Activated CD8-positive, alpha-beta memory T cell treated with anti-CD3 and anti-CD28 coated beads for 36 hours (primary cell): ENCODE measurements around the gene CES3. TPM values are rescaled to one million over a fixed set of nuclear protein-coding genes. Genes with fewer than 3 reads are reported as not detected.

Source experiments
- CTCF ChIA-PET: fragments of 350-600 bp; sonication (Branson Sonifier 250); formaldehyde crosslinking; loops from one replicate; lab custom pipeline; 2021; ENCODE audit warnings: antibody characterized with exemption; lab: Charles Lee
- POLR2A ChIA-PET: fragments of 350-600 bp; sonication (Branson Sonifier 250); formaldehyde crosslinking; loops from one replicate; lab custom pipeline; 2021; ENCODE audit warnings: antibody characterized with exemption; lab: Charles Lee
- total RNA-seq, 2 experiments: library from RNA; stranded (reverse); gene quantifications; one replicate each; pipeline ENCODE4 v1.2.3, GENCODE V29; 2021

Gene CES3
- total RNA-seq: under 1 TPM; 0.31 to 0.57 TPM

GRCh38 chr16:66961065-66961744 lies at the start of gene CES3:
CES3 (plus strand) TSS chr16:66961266; CDS start chr16:66961308, 42 bp downstream.
- ChIA-PET POLR2A (interaction anchor here (0.5 to 0.6 kb wide), 2 partner anchors 156 to 197 kb away, joined by 3 to 5 read pairs; no protein-coding TSS in a partner anchor), CTCF (interaction anchor here (0.8 to 2.4 kb wide), 10 partner anchors 8 to 209 kb away, joined by 3 to 6 read pairs (median 4); partner anchors contain the start of gene NOL3)

DNA sequence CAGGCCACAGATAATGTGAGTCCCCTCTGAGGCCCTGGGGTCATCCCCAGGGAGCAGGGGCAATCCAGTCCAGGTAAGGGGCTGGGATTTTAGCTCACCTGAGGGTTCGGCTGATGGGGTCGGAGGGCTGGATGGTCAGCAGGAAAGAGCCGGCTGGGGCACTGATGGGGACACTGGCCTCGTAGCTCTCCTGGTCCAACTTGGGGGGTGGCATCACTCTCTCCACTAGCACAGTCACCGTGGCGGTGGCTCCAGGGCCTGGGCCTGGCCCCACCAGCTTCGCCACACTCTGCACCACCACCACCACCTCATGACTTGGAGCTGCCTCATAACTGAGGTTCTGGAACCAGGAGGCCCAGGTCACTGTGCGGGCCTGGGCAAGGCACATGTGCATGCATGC lies 49.3 kb upstream of the CES3 start:
- POLR2A ChIA-PET: no interaction called here
- CTCF ChIA-PET: interaction anchor here (0.9 to 1.3 kb wide), 3 partner anchors 17 to 44 kb away, joined by 3 read pairs; no protein-coding TSS in a partner anchor

- ChIA-PET POLR2A (no interaction called here), CTCF (interaction anchor here (1.0 to 1.3 kb wide), 2 partner anchors 21 to 45 kb away, joined by 3 read pairs; partner anchors contain the start of gene CIAO2B)
Observed at GRCh38 chr16:66913081-66913480, 48.0 kb upstream of the CES3 start.

DNA sequence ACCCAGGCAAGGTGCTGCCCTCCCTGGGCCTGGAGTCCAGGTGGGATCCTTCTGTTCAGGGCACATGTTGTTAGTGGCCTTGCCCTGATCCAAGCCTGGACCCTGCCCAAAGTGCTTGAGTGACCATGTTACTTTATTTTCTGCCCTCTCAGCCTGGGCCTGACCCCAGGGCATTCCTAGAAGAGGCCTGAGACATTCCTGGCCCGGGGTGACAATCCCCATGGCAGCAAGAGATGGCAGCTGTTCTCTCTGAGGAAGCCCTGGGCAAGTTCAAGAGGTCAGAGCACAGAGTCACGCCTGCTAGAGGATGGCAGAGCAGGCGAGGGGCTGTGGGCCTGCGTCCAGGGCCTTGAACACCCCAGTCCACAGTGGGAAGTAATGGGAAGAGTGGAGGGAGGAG lies 47.4 kb upstream of the CES3 start:
- POLR2A ChIA-PET: no interaction called here
- CTCF ChIA-PET: no interaction called here

DNA sequence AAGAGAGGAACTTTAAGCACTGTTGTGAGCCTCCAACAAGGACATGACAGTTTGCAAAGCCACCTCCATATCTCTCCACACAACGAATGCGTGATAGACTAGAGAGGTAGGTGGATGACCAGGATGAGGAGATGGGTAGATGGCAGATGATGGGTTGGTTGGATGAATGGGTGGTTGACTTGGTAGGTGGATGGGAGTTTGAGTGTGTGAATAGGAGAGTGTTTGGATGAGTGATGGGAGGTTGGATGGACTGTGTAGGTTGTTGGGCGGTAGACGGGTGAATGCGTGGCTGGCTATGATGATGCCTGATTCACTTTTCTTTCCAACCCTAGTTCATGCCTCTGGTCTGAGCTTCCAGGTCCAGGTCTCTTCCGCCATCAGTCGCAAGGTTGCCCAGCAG lies 46.5 kb upstream of the CES3 start:
- ChIA-PET POLR2A (no interaction called here), CTCF (no interaction called here)

DNA sequence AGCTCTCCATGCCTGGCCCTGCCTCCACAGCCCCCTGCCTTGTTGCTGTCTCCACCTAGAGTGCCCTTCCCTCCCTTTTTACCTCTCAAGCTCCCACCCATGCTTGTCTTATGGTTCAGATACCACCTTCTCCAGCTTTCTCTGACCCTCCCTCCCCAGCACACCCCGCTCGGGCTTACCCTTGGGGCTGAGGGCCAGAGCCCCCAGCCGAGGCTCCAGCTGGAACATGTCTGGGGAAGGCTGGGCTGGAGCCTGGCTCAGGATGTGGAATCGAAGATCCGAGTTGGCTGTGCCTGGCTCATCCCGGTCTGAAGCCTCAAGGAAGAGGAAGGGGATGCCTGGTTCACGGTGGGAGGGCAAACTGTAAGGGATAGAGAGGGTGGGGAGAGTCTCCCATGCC lies 46.0 kb upstream of the CES3 start:
- ChIA-PET POLR2A (no interaction called here), CTCF (no interaction called here)

DNA sequence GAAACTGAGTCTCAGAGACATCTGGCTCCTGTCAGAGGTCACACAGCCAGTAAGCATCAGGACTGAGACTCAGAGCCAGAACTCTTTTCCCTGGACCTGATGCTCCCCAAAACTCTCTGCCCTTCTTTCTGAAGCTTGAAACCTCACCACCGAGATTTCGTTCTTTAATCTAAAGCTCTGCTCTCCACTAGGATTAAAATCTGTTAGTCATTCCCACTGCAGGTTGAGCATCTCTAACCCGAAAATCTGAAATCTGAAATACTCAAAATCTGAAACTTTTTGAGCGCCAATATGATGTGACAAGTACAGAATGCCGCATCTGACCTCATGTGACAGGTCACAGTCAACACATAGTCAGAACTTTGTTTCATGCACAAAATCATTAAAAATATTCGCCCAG lies 44.5 kb upstream of the CES3 start:
- ChIA-PET POLR2A (no interaction called here), CTCF (no interaction called here)

GRCh38 chr16:66917741-66918140 lies 43.3 kb upstream of the CES3 start:
- ChIA-PET POLR2A (no interaction called here), CTCF (interaction anchor here (1.2 kb wide), 1 partner anchor 11 kb away, joined by 3 read pairs; no protein-coding TSS in a partner anchor)

DNA sequence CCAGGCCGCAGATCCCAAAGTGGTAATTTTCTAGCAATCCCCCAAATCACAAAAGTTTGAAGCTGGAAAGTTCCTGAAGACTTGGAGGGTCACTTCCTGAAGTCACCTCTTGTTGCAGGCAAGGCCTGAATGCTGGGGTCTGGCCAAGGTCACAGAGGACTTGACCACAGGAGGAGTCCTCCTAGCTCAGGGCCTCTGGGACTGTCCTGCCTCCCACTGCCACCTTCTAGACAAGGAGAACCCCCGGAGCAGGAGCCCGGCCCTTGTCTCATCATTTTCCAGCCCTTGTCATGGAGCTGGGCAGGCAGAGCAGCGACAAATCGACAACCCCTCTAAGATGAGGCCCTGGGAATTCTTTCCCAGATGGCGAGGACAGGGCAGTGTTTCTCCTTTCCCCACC lies 42.7 kb upstream of the CES3 start:
- ChIA-PET CTCF (interaction anchor here (1.0 to 2.0 kb wide), 5 partner anchors 10 to 51 kb away, joined by 3 to 8 read pairs (median 3); no protein-coding TSS in a partner anchor), POLR2A (no interaction called here)

DNA sequence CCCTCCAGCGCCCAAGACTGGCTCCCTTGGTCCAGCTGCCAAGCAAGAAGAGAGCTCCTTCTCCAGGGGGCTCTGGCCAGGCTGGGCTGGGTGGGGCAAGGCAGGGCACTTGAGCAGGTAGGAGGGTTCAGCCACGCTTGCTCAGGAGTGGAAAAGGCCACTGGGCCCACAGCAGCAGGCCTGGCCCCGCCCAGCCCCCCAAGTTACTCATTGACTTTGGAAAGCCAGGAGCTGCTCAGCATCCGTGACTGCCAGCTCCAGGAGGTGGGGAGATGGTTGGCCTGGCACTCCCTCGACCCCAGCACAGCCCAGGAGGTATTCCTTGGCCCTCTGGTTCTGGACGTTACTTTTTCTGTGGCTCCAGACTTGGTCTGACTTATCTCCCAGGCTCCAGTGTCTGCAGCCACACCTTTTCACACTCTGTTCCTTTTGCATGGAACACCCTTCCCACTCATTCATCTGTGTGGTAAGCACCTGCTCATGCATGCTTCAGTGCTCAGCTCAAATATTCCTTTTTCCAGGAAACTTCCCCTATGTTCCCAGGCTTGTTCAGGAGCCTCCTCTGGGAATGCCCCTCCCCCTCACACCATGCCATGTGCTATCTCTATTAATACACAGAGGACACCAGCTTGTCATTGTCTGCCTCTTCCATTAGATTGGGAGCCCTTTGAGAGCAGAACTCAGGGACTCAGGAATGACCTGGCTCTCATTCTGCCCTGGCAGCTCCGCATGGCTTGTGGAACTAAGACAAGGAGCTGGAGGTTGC lies 42.1 kb upstream of the CES3 start, which contains the start of gene CDH16:
TSS of gene CDH16 (minus strand) at position 83 of the 766 bp plus-strand sequence. CDS start 820 bp downstream, outside the sequence.
- POLR2A ChIA-PET: interaction anchor here (0.5 kb wide), 1 partner anchor 51 kb away, joined by 4 read pairs; no protein-coding TSS in a partner anchor
- CTCF ChIA-PET: interaction anchor here (1.0 to 2.0 kb wide), 5 partner anchors 10 to 52 kb away, joined by 3 to 8 read pairs (median 3); no protein-coding TSS in a partner anchor

DNA sequence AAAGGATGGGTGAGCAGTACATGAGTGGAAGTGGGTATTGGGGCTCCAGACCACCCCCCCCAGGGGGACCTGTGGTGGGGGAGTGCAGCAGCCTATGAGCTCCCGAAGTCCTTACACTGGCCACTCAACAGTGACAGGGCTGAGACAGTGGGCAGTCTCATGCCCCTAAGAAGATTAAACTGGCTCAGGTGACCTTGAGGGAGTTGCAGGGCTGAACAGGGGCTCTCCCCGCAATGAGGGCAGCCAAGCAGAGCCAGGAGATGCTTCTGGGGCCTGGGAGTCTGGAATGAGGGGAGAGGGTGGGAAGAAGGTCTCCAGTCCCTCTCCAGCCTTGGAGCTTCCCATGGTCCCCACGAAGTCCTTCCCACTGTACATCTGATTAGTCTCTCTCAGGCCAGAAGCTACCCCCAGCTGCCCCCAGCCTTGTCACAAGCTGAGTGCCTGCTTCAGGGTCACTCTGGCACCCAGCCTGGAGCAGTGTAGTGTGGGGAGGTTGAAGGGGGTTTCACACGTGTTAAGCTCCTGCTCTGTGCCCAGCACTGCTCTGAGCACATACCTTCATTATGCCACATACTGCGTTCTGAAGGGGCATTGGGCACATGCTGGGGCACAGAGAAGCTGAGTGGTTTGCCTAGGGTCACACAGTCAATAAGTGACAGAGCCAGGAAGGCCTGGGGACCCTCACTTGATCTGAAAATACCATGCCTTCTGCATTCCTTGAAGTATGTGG lies 41.3 kb upstream of the CES3 start:
- POLR2A ChIA-PET: interaction anchor here (0.5 kb wide), 1 partner anchor 52 kb away, joined by 4 read pairs; no protein-coding TSS in a partner anchor

GRCh38 chr16:66920299-66920590 lies 40.8 kb upstream of the CES3 start:
- ChIA-PET POLR2A (no interaction called here), CTCF (interaction anchor here (2.0 kb wide), 1 partner anchor 25 kb away, joined by 8 read pairs; no protein-coding TSS in a partner anchor)

More for the DNA sequence above, 41.3 kb upstream of the CES3 start:
- CTCF ChIA-PET: interaction anchor here (1.2 to 2.0 kb wide), 2 partner anchors 24 to 53 kb away, joined by 3 to 8 read pairs; no protein-coding TSS in a partner anchor

- CTCF ChIA-PET: interaction anchor here (1.4 kb wide), 1 partner anchor 11 kb away, joined by 3 read pairs; no protein-coding TSS in a partner anchor
Observed at GRCh38 chr16:66920924-66921680, 40.0 kb upstream of the CES3 start.

DNA sequence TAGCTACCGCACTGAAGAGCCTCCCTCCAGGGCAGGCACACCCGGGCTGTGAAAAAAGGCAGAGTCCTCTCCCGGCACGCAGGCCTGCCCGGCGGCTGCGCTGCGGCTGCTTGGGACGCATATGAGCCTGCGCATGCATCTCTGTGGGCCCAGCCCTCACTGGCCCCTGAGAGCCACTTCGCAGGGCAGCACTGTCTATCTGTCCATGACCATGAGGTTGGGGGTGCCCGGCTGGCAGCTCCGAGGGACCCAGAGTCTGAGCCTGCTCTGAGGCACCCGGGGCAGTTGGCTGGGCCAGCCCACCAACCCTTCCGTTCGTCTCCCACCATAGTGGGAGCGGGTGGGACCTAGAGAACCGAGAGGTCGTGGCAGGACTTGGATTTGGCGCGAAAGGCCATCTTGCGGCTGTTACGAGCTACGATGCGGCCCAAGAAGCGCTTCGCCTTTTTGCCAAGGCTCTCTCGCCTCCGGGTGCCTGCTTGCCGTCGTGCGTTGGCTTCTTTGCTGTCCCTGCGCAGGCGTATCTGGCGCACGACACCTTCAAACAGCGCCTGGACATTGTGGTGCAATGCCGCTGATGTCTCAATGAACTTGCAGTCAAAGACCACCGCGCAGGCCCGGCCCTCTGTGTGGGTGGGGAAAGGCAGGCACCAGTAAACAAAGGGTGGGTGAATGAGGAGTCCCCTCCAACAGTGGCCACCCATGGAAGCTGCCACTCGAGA lies 39.2 kb upstream of the CES3 start:
- POLR2A ChIA-PET: no interaction called here
- CTCF ChIA-PET: interaction anchor here (1.4 kb wide), 1 partner anchor 12 kb away, joined by 3 read pairs; no protein-coding TSS in a partner anchor

More at GRCh38 chr16:66920924-66921680, 40.0 kb upstream of the CES3 start:
- POLR2A ChIA-PET: no interaction called here

GRCh38 chr16:66923247-66923731 lies 37.8 kb upstream of the CES3 start:
- POLR2A ChIA-PET: interaction anchor here (0.6 kb wide), 1 partner anchor 230 kb away, joined by 5 read pairs; no protein-coding TSS in a partner anchor
- CTCF ChIA-PET: interaction anchor here (0.9 kb wide), 1 partner anchor 12 kb away, joined by 3 read pairs; no protein-coding TSS in a partner anchor

- ChIA-PET CTCF (interaction anchor here (0.6 to 0.9 kb wide), 3 partner anchors 13 to 32 kb away, joined by 3 to 5 read pairs (median 3); no protein-coding TSS in a partner anchor), POLR2A (no interaction called here)
Observed at GRCh38 chr16:66923866-66924265, 37.2 kb upstream of the CES3 start.
